Measurements from ENCODE around the gene NRROS.

DNA sequence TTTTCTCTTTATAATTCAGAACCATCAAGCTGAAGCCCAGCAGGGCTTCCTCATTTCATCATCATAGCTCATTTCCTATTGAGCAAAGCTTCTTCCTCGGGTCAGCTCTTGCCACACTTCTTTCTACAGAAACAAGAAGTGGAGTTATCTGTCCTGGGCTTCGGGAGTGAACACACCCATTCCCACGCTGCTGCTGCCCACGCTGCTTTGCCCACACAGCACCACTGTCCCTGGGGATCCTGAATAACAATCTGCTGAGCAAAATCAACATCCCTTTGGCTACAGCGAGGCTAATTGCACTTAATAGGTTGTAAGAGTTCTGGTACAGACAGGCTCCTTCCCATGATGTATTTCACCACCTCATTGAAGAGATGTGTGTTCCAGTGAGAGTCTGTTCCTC is 48.9 kb downstream of the NRROS start:
- TF ChIP-seq, protein P1, sequence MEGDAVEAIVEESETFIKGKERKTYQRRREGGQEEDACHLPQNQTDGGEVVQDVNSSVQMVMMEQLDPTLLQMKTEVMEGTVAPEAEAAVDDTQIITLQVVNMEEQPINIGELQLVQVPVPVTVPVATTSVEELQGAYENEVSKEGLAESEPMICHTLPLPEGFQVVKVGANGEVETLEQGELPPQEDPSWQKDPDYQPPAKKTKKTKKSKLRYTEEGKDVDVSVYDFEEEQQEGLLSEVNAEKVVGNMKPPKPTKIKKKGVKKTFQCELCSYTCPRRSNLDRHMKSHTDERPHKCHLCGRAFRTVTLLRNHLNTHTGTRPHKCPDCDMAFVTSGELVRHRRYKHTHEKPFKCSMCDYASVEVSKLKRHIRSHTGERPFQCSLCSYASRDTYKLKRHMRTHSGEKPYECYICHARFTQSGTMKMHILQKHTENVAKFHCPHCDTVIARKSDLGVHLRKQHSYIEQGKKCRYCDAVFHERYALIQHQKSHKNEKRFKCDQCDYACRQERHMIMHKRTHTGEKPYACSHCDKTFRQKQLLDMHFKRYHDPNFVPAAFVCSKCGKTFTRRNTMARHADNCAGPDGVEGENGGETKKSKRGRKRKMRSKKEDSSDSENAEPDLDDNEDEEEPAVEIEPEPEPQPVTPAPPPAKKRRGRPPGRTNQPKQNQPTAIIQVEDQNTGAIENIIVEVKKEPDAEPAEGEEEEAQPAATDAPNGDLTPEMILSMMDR (IDR thresholded peaks at IDR 0.05): no peak
- TF ChIP-seq EP300 (IDR thresholded peaks at IDR 0.05) (peak in 1 of 2 donors; percentile 88), POLR2A (IDR thresholded peaks at IDR 0.05) (no peak)

Measured in tibial nerve (tissue), 4 donors.